DND-41 (cell line): ENCODE results near the gene SORCS1.

Experiments
- CTCF ChIP-seq: IDR thresholded peaks from 2 replicates; pipeline ENCODE4 v1.5.1; 2012; ENCODE audit warnings: borderline replicate concordance, low read length, moderate library complexity, mild to moderate bottlenecking; ENCODE audit not compliant: poor library complexity, severe bottlenecking; ENCODE audit errors: extremely low read depth
- EZH2 ChIP-seq: IDR thresholded peaks from 3 replicates; pipeline ENCODE4 v1.6.1; 2012; ENCODE audit warnings: borderline replicate concordance, low read depth, mild to moderate bottlenecking, moderate library complexity, low read length, inconsistent platforms; ENCODE audit not compliant: severe bottlenecking

DNA sequence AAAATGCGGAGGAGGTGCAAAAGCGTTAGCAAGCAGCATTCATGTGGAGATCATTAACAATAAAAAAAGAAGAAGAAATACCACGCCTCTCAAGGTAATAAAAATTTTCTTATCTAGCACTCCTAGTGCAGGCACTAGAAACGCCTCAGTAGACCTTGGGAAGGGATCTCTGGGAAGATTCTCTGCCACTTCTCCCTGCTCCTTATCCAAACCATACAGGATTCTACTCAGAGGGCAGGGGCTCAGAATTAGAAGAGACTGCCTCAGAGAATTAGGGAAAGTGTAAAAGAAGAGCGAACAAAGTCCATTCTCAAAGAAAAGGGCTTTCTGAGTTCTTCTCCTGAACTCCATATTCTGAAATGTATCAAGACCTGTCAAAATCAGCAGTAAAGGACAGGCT, 413.4 kb downstream of the SORCS1 start:
- no peak for TF ChIP-seq CTCF
- TF ChIP-seq EZH2 = no peak
